IMR-90 (cell line): ENCODE data around the gene BPIFA3. TPM values are rescaled to one million over a fixed set of nuclear protein-coding genes. Genes with fewer than 3 reads are reported as not detected.

Experiments used
- ATAC-seq: fragments of 200-7000 bp; cut with Tn5 transposase; 2 replicates; pipeline ENCODE4 v1.9.1; 2020; ENCODE audit warnings: low read depth, mild to moderate bottlenecking, moderate library complexity
- BruUV-seq: library from RNA; stranded (reverse); fragments of 400-500 nt; replicated peaks from 2 replicates; lab custom pipeline; 2021; lab: Mats Ljungman, UMichigan
- CTCF ChIA-PET: fragments of 300-600 bp; formaldehyde crosslinking; extraction: SDS; loops from one replicate; lab custom pipeline; 2021; ENCODE audit warnings: antibody characterized with exemption; lab: Yijun Ruan, JAX
- POLR2A ChIA-PET: fragments of 300-600 bp; sonication (Branson Sonifier 250); formaldehyde crosslinking; loops from one replicate; lab custom pipeline; 2022; ENCODE audit warnings: antibody characterized with exemption; ENCODE audit not compliant: unreplicated experiment; lab: Charles Lee
- DNase-seq: peaks from one replicate; pipeline ENCODE4 v3.0.0; 2013
- H2AFZ ChIP-seq: replicated peaks from 2 replicates; pipeline ENCODE3; 2013; ENCODE audit warnings: low read length, mild to moderate bottlenecking; ENCODE audit not compliant: poor library complexity
- H2AK5ac ChIP-seq: 2 replicates; pipeline ENCODE4 v1.6.1; 2013; ENCODE audit warnings: low read depth, low read length, inconsistent platforms
- H2AK9ac ChIP-seq: replicated peaks from 2 replicates; pipeline ENCODE3; 2013; ENCODE audit warnings: mild to moderate bottlenecking, low read depth, low read length, moderate library complexity; ENCODE audit not compliant: poor library complexity
- H2BK120ac ChIP-seq: 2 replicates; pipeline ENCODE4 v1.6.1; 2013; ENCODE audit warnings: low read depth, low read length, inconsistent platforms
- H2BK15ac ChIP-seq: 3 replicates; pipeline ENCODE4 v1.6.1; 2013; ENCODE audit warnings: low read depth, low read length, inconsistent platforms
- H2BK20ac ChIP-seq: 2 replicates; pipeline ENCODE4 v1.6.1; 2013; ENCODE audit warnings: low read depth, mild to moderate bottlenecking, inconsistent platforms, low read length, moderate library complexity
- H2BK5ac ChIP-seq: 2 replicates; pipeline ENCODE4 v1.6.1; 2013; ENCODE audit warnings: mild to moderate bottlenecking, low read depth, low read length, inconsistent platforms; ENCODE audit not compliant: poor library complexity, severe bottlenecking
- H3K14ac ChIP-seq: replicated peaks from 2 replicates; pipeline ENCODE4 v1.6.1; 2013; ENCODE audit warnings: low read depth, low read length, inconsistent platforms
- H3K18ac ChIP-seq: 2 replicates; pipeline ENCODE4 v1.6.1; 2013; ENCODE audit warnings: low read depth, low read length, control low read depth
- H3K23ac ChIP-seq: 2 replicates; pipeline ENCODE4 v1.6.1; 2013; ENCODE audit warnings: low read depth, low read length, inconsistent platforms
- H3K27ac ChIP-seq: 2 replicates; pipeline ENCODE4 v1.5.1; 2013; ENCODE audit warnings: mild to moderate bottlenecking, control low read depth, low read length; ENCODE audit not compliant: insufficient read depth
- H3K27me3 ChIP-seq: 2 replicates; pipeline ENCODE4 v1.6.1; 2013; ENCODE audit warnings: low read length; ENCODE audit not compliant: control insufficient read depth, insufficient read depth
- H3K36me3 ChIP-seq: 2 replicates; pipeline ENCODE4 v1.6.1; 2013; ENCODE audit warnings: low read length, mixed read lengths; ENCODE audit not compliant: control insufficient read depth, insufficient read depth
- H3K4ac ChIP-seq: 2 replicates; pipeline ENCODE4 v1.6.1; 2013; ENCODE audit warnings: low read depth, low read length, inconsistent platforms
- H3K4me1 ChIP-seq: 2 replicates; pipeline ENCODE4 v1.6.1; 2013; ENCODE audit warnings: low read length, mixed read lengths; ENCODE audit not compliant: control insufficient read depth, insufficient read depth
- H3K4me2 ChIP-seq: 2 replicates; pipeline ENCODE4 v1.6.1; 2013; ENCODE audit warnings: low read depth, mild to moderate bottlenecking, control low read depth, low read length, moderate library complexity
- H3K4me3 ChIP-seq: 2 replicates; pipeline ENCODE4 v1.5.1; 2013; ENCODE audit warnings: low read depth, mild to moderate bottlenecking, control low read depth, low read length, moderate library complexity; ENCODE audit not compliant: insufficient read depth
- H3K56ac ChIP-seq: 2 replicates; pipeline ENCODE4 v1.6.1; 2013; ENCODE audit warnings: low read length, inconsistent platforms; ENCODE audit not compliant: insufficient read depth; ENCODE audit errors: extremely low read depth
- H3K79me1 ChIP-seq, 2 experiments: 2 replicates each; pipeline ENCODE4 v1.6.1; 2013; ENCODE audit warnings: low read length in 2 of 2, inconsistent platforms in 1 of 2, low read depth in 1 of 2
- H3K9ac ChIP-seq: 2 replicates; pipeline ENCODE4 v1.6.1; 2013; ENCODE audit warnings: low read depth, low read length, control low read depth
- H3K9me1 ChIP-seq: 2 replicates; pipeline ENCODE4 v1.6.1; 2013; ENCODE audit warnings: low read length, inconsistent platforms; ENCODE audit not compliant: insufficient read depth
- H3K9me3 ChIP-seq: 2 replicates; pipeline ENCODE4 v1.6.1; 2013; ENCODE audit warnings: low read length; ENCODE audit not compliant: control insufficient read depth, insufficient read depth
- H4K20me1 ChIP-seq: 2 replicates; pipeline ENCODE4 v1.6.1; 2013; ENCODE audit warnings: low read length, inconsistent platforms; ENCODE audit not compliant: insufficient read depth
- H4K5ac ChIP-seq: 2 replicates; pipeline ENCODE4 v1.6.1; 2013; ENCODE audit warnings: mild to moderate bottlenecking, low read depth, low read length, control low read depth
- H4K8ac ChIP-seq, 2 experiments: 2 replicates each; pipeline ENCODE4 v1.6.1; 2013; ENCODE audit warnings: low read depth in 2 of 2, low read length in 2 of 2, control low read depth in 1 of 2, inconsistent platforms in 1 of 2
- H4K91ac ChIP-seq: 2 replicates; pipeline ENCODE4 v1.6.1; 2013; ENCODE audit warnings: low read depth, low read length, inconsistent platforms; ENCODE audit not compliant: insufficient read depth
- BHLHE40 ChIP-seq: fragments of 150-350 bp; IDR thresholded peaks from 2 replicates; pipeline ENCODE4 v1.6.1; 2016; ENCODE audit warnings: mild to moderate bottlenecking, low read depth, low read length
- CEBPB ChIP-seq: IDR thresholded peaks from 2 replicates; pipeline ENCODE4 v1.6.1; 2012; ENCODE audit warnings: low read depth, low read length, improper control_type of control experiment
- FOS ChIP-seq: fragments of 150-350 bp; IDR thresholded peaks from 2 replicates; pipeline ENCODE4 v1.6.1; 2016; ENCODE audit warnings: low read depth, low read length
- MAZ ChIP-seq: IDR thresholded peaks from 2 replicates; pipeline ENCODE4 v1.6.1; 2012; ENCODE audit warnings: low read depth, mild to moderate bottlenecking, low read length, improper control_type of control experiment, moderate library complexity, borderline replicate concordance
- NFE2L2 ChIP-seq: fragments of 150-350 bp; IDR thresholded peaks from 2 replicates; pipeline ENCODE4 v1.6.1; 2016; ENCODE audit warnings: low read depth, mild to moderate bottlenecking, low read length
- RAD21 ChIP-seq: IDR thresholded peaks from 2 replicates; pipeline ENCODE4 v1.6.1; 2012; ENCODE audit warnings: low read length, improper control_type of control experiment
- RCOR1 ChIP-seq: IDR thresholded peaks from 2 replicates; pipeline ENCODE4 v1.6.1; 2012; ENCODE audit warnings: mild to moderate bottlenecking, low read length, improper control_type of control experiment; ENCODE audit not compliant: insufficient replicate concordance
- RFX5 ChIP-seq: IDR thresholded peaks from 2 replicates; pipeline ENCODE4 v1.8.0; 2012; ENCODE audit warnings: low read depth, mild to moderate bottlenecking, low read length, moderate library complexity
- SMC3 ChIP-seq: fragments of 150-350 bp; IDR thresholded peaks from 2 replicates; pipeline ENCODE4 v1.6.1; 2016; ENCODE audit warnings: low read depth, mild to moderate bottlenecking, antibody characterized with exemption, low read length, moderate library complexity
- WGBS, 2 experiments: methylation state at CpG; one replicate each; pipeline versions ENCODE4 v1.1.5 to v1.1.7; 2013; ENCODE audit warnings: missing lambda C conversion rate in 2 of 2; ENCODE audit not compliant: insufficient read length in 1 of 2; ENCODE audit errors: extremely low coverage in 2 of 2; 5-methylcytosine and 5-hydroxymethylcytosine counted together
- dilution Hi-C: fragments of 300-500 bp; cut with HindIII; formaldehyde crosslinking; loops from one replicate; pipeline ENCODE4 v1.14.3; 2018; ENCODE audit warnings: low sequenced_read_pairs; ENCODE audit not compliant: unreplicated experiment
- in situ Hi-C: fragments of 300-500 bp; cut with MboI; formaldehyde crosslinking; loops from 3 replicates; pipeline ENCODE4 v1.14.3; 2019; ENCODE audit warnings: low sequenced_read_pairs, inconsistent platforms, mixed read lengths
- intact Hi-C: fragments of 100-400 bp; cut with micrococcal nuclease; formaldehyde crosslinking; loops from 2 replicates; pipeline ENCODE4 v1.10.0; 2022
- polyA plus RNA-seq, 3 experiments: library from polyadenylated mRNA; depleted of rRNA; stranded (reverse); fragments of >200 nt; gene quantifications; 2 replicates each; pipeline ENCODE4 v1.2.3, GENCODE V29; 2012; ENCODE audit warnings: low replicate concordance in 1 of 3
- total RNA-seq: library from RNA; depleted of rRNA; stranded (reverse); fragments of >200 nt; gene quantifications from 2 replicates; pipeline ENCODE4 v1.2.3, GENCODE V29; 2012
- TF ChIP-seq, protein P1 (sequence below): conservative IDR thresholded peaks from 2 replicates; pipeline ENCODE4 v1.5.1; 2012; ENCODE audit warnings: mild to moderate bottlenecking, low read depth, low read length, improper control_type of control experiment
- TF ChIP-seq, protein P2 (sequence below): fragments of 150-350 bp; IDR thresholded peaks from 2 replicates; pipeline ENCODE4 v1.6.1; 2016; ENCODE audit warnings: low read depth, mild to moderate bottlenecking, low read length, moderate library complexity, borderline replicate concordance
- TF ChIP-seq, protein P3 (sequence below): fragments of 150-350 bp; IDR thresholded peaks from 2 replicates; pipeline ENCODE4 v1.6.1; 2017; ENCODE audit warnings: mild to moderate bottlenecking, antibody characterized with exemption, low read length, low read depth

BPIFA3 gene
- total and polyA plus RNA-seq, 2 of the 4 experiments (the other 2 are of a cell fraction): not detected

DNA sequence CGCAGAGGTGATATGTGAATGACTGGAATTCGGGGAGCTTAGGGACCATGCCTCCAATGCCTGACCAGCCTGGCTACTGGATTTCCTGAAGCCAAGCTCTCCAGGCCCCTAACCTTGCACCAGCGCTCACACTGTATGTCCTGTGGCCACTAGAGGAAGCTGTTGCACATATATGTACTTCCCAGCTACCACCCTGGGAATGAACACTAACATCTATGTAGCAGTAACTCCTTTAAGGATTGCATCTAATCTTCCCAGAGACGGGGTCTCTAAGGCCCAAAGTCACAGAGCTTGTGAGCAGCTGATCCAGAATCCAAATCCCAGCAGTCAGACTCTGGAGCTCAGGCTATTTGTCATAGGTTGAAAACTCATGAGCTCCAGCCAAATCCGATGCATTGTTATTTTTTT, 45.5 kb downstream of the BPIFA3 start:
- Histone ChIP-seq H3K23ac (no peak overlapping the region), H3K27ac (no peak overlapping the region), H2BK15ac (no peak overlapping the region), H4K20me1 (no peaks in the 10 kb centered on the region), H3K4ac (no peak overlapping the region), H4K8ac (no peak overlapping the region), H3K36me3 (no peaks in the 10 kb centered on the region), H2AK5ac (no peak overlapping the region), H2BK20ac (no peak overlapping the region), H3K56ac (no peak overlapping the region), H3K79me1 (no peaks in the 10 kb centered on the region), H3K27me3 (peaks cover 3% of the 10 kb centered on the region; the same call in 1 of the 2 replicates), H3K4me1 (no peaks in the 10 kb centered on the region), H2BK5ac (no peak overlapping the region), H3K9me1 (no peaks in the 10 kb centered on the region), H3K4me3 (no peak overlapping the region), H4K91ac (no peak overlapping the region), H3K18ac (no peak overlapping the region), H3K14ac (no peak overlapping the region), H3K9me3 (no peaks in the 10 kb centered on the region), H4K5ac (no peak overlapping the region), H2AFZ (no peak overlapping the region), H2AK9ac (no peak overlapping the region), H3K4me2 (no peak overlapping the region), H3K9ac (no peak overlapping the region), H2BK120ac (no peak overlapping the region)
- POLR2A ChIA-PET: no interaction called here
- DNase-seq: peak; percentile 53
- in situ Hi-C loops: no loop called here
- TF ChIP-seq, protein P1, sequence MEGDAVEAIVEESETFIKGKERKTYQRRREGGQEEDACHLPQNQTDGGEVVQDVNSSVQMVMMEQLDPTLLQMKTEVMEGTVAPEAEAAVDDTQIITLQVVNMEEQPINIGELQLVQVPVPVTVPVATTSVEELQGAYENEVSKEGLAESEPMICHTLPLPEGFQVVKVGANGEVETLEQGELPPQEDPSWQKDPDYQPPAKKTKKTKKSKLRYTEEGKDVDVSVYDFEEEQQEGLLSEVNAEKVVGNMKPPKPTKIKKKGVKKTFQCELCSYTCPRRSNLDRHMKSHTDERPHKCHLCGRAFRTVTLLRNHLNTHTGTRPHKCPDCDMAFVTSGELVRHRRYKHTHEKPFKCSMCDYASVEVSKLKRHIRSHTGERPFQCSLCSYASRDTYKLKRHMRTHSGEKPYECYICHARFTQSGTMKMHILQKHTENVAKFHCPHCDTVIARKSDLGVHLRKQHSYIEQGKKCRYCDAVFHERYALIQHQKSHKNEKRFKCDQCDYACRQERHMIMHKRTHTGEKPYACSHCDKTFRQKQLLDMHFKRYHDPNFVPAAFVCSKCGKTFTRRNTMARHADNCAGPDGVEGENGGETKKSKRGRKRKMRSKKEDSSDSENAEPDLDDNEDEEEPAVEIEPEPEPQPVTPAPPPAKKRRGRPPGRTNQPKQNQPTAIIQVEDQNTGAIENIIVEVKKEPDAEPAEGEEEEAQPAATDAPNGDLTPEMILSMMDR: peak; percentile 59
- no peak for TF ChIP-seq RCOR1
- TF ChIP-seq NFE2L2: no peak
- TF ChIP-seq, protein P2, sequence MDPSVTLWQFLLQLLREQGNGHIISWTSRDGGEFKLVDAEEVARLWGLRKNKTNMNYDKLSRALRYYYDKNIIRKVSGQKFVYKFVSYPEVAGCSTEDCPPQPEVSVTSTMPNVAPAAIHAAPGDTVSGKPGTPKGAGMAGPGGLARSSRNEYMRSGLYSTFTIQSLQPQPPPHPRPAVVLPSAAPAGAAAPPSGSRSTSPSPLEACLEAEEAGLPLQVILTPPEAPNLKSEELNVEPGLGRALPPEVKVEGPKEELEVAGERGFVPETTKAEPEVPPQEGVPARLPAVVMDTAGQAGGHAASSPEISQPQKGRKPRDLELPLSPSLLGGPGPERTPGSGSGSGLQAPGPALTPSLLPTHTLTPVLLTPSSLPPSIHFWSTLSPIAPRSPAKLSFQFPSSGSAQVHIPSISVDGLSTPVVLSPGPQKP: no peak
- peak; percentile 24; the same call in 1 of the 2 replicates for TF ChIP-seq SMC3
- no peak for TF ChIP-seq CEBPB
- no peak for TF ChIP-seq FOS
- TF ChIP-seq MAZ: no peak
- TF ChIP-seq, protein P3, sequence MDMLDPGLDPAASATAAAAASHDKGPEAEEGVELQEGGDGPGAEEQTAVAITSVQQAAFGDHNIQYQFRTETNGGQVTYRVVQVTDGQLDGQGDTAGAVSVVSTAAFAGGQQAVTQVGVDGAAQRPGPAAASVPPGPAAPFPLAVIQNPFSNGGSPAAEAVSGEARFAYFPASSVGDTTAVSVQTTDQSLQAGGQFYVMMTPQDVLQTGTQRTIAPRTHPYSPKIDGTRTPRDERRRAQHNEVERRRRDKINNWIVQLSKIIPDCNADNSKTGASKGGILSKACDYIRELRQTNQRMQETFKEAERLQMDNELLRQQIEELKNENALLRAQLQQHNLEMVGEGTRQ: no peak
- TF ChIP-seq RFX5: no peak
- no peak for TF ChIP-seq BHLHE40
- peak; percentile 46 for TF ChIP-seq RAD21
- dilution Hi-C loops: no loop called here
- CTCF ChIA-PET: interaction anchor here (1.1 kb wide), 1 partner anchor 32 kb away, joined by 4 read pairs; no protein-coding TSS in a partner anchor
- ATAC-seq: peak; percentile 93
- intact Hi-C loops: no loop called here
- BruUV-seq: no TSS peak
- no CpG with 5 or more reads among the region's 5 CpGs for WGBS, 2 experiments
